B cell (primary cell): ENCODE measurements around the gene PRTFDC1. TPM values are rescaled to one million over a fixed set of nuclear protein-coding genes. Genes with fewer than 3 reads are reported as not detected.

Source experiments
- ATAC-seq: fragments of 200-7000 bp; cut with Tn5 transposase; one replicate; pipeline ENCODE4 v1.10.0; 2021; ENCODE audit warnings: low read depth, mild to moderate bottlenecking, moderate number of reproducible peaks, moderate library complexity
- CTCF ChIA-PET: fragments of 350-600 bp; sonication (Branson Sonifier 250); formaldehyde crosslinking; loops from one replicate; lab custom pipeline; 2021; ENCODE audit warnings: antibody characterized with exemption, inconsistent platforms; lab: Charles Lee
- POLR2A ChIA-PET: fragments of 350-600 bp; sonication (Branson Sonifier 250); formaldehyde crosslinking; loops from one replicate; lab custom pipeline; 2021; ENCODE audit warnings: antibody characterized with exemption; lab: Charles Lee
- DNase-seq: peaks from one replicate; pipeline ENCODE4 v3.0.0; 2013
- H2AFZ ChIP-seq: 2 replicates; pipeline ENCODE4 v1.6.1; 2012; ENCODE audit warnings: mild to moderate bottlenecking, low read depth, low read length; ENCODE audit not compliant: insufficient read depth, poor library complexity, severe bottlenecking
- H3K27ac ChIP-seq, 2 donors: 1 replicate in 1 of 2; 2 replicates in 1 of 2; pipeline ENCODE4 v1.5.1; 2012 to 2013; ENCODE audit warnings: low read length in 2 of 2, mild to moderate bottlenecking in 2 of 2, moderate library complexity in 1 of 2
- H3K27me3 ChIP-seq, 4 experiments: fragments of 200-600 bp in 1 of 4; sonication (generic) in 1 of 4; replicated peaks in 1 of 4; 1 replicate in 2 of 4; 2 replicates in 2 of 4; pipeline versions ENCODE4 v1.6.1 to v1.7.0; 2013 to 2016; ENCODE audit warnings: low read length in 3 of 4, mild to moderate bottlenecking in 2 of 4, mixed read lengths in 1 of 4, moderate library complexity in 1 of 4; ENCODE audit not compliant: insufficient read depth in 4 of 4, control insufficient read depth in 3 of 4; ENCODE audit errors: control extremely low read depth in 1 of 4
- H3K36me3 ChIP-seq, 2 experiments: replicated peaks in 1 of 2; 1 replicate in 1 of 2; 2 replicates in 1 of 2; pipeline versions ENCODE4 v1.6.1 to v1.7.1; 2013; ENCODE audit warnings: low read length in 1 of 2; ENCODE audit not compliant: insufficient read depth in 2 of 2, control insufficient read depth in 1 of 2; ENCODE audit errors: control extremely low read depth in 1 of 2, extremely low read depth in 1 of 2
- H3K4me1 ChIP-seq, 2 donors: fragments of 200-600 bp in 1 of 2; sonication (generic) in 1 of 2; 1 replicate in 1 of 2; 2 replicates in 1 of 2; pipeline versions ENCODE4 v1.5.1 to v1.6.1; 2013 to 2017; ENCODE audit warnings: low read length in 2 of 2; ENCODE audit not compliant: control insufficient read depth in 2 of 2, insufficient read depth in 2 of 2
- H3K4me2 ChIP-seq: replicated peaks from 2 replicates; pipeline ENCODE3; 2012; ENCODE audit warnings: mild to moderate bottlenecking, low read depth, low read length; ENCODE audit not compliant: poor library complexity, severe bottlenecking
- H3K4me3 ChIP-seq, 5 experiments: fragments of 200-600 bp in 1 of 5; sonication (generic) in 1 of 5; 1 replicate in 3 of 5; 2 replicates in 2 of 5; pipeline versions ENCODE4 v1.5.1 to v1.7.0; 2011 to 2016; ENCODE audit warnings: low read length in 4 of 5, mild to moderate bottlenecking in 4 of 5, low read depth in 2 of 5, control low read depth in 1 of 5, moderate library complexity in 1 of 5; ENCODE audit not compliant: insufficient read depth in 1 of 5; ENCODE audit errors: control extremely low read depth in 1 of 5, extremely low read depth in 1 of 5
- H3K79me2 ChIP-seq: fragments of 200-600 bp; sonication (generic); one replicate; pipeline ENCODE4 v1.6.0; 2016; ENCODE audit warnings: low read length; ENCODE audit not compliant: control insufficient read depth, insufficient read depth
- H3K9ac ChIP-seq: fragments of 200-600 bp; sonication (generic); 2 replicates; pipeline ENCODE4 v1.6.1; 2017; ENCODE audit warnings: mild to moderate bottlenecking, low read length, moderate library complexity
- H3K9me3 ChIP-seq, 3 donors: one replicate each; pipeline versions ENCODE4 v1.6.1 to v1.7.1; 2013; ENCODE audit warnings: low read length in 2 of 3; ENCODE audit not compliant: control insufficient read depth in 2 of 3, insufficient read depth in 1 of 3; ENCODE audit errors: control extremely low read depth in 1 of 3
- H4K20me1 ChIP-seq: 2 replicates; pipeline ENCODE4 v1.6.0; 2012; ENCODE audit warnings: mild to moderate bottlenecking, low read length; ENCODE audit not compliant: insufficient read depth, control insufficient read depth, poor library complexity, severe bottlenecking
- H3K27ac Mint-ChIP-seq: one replicate; pipeline ENCODE4 v1.8.0; 2021; ENCODE audit warnings: mixed read lengths
- H3K27me3 Mint-ChIP-seq: one replicate; pipeline ENCODE4 v1.8.0; 2021; ENCODE audit warnings: mixed read lengths
- H3K4me1 Mint-ChIP-seq: one replicate; pipeline ENCODE4 v1.8.0; 2021; ENCODE audit warnings: mixed read lengths
- H3K4me3 Mint-ChIP-seq: one replicate; pipeline ENCODE4 v1.8.0; 2021; ENCODE audit warnings: mixed read lengths
- H3K9me3 Mint-ChIP-seq: one replicate; pipeline ENCODE4 v1.8.0; 2022; ENCODE audit warnings: mixed read lengths; ENCODE audit not compliant: insufficient read depth
- CTCF ChIP-seq: fragments of 200-600 bp; IDR thresholded peaks from one replicate; pipeline ENCODE4 v1.8.0; 2022; ENCODE audit warnings: antibody characterized with exemption, mild to moderate bottlenecking
- EZH2 ChIP-seq: IDR thresholded peaks from 2 replicates; pipeline ENCODE4 v1.6.1; 2012; ENCODE audit warnings: borderline replicate concordance, low read depth, mild to moderate bottlenecking, moderate library complexity, low read length; ENCODE audit not compliant: insufficient read depth, poor library complexity, severe bottlenecking
- WGBS: methylation state at CpG from one replicate; pipeline ENCODE4 v1.1.5; 2013; ENCODE audit warnings: missing lambda C conversion rate; ENCODE audit not compliant: insufficient coverage; 5-methylcytosine and 5-hydroxymethylcytosine counted together
- intact Hi-C: fragments of 100-400 bp; cut with micrococcal nuclease; formaldehyde crosslinking; loops from one replicate; pipeline ENCODE4 v1.10.0; 2022
- polyA plus RNA-seq: library from polyadenylated mRNA; depleted of rRNA; stranded (reverse); fragments of >200 nt; gene quantifications from 2 replicates; pipeline ENCODE4 v1.2.3, GENCODE V29; 2012
- total RNA-seq, 2 donors: library from RNA; stranded (reverse); fragments of 120-200 nt in 1 of 2; gene quantifications; 1 replicate in 1 of 2; 2 replicates in 1 of 2; pipeline versions ENCODE4 v1.2.3 to v1.2.4, GENCODE V29; 2013 to 2022

PRTFDC1 gene
- total and polyA plus RNA-seq, 2 donors (not counting 1 experiment from before 2014, with no cell fraction given) = 0.63 TPM; not detected in 1

- H2AFZ ChIP-seq = no peak overlapping the region
- H3K4me3 ChIP-seq = no peak overlapping the region
- TF ChIP-seq CTCF (no peak), EZH2 (no peak)
- WGBS = 100% methylated on average over 2 of the region's 2 CpGs
- no peaks in the 10 kb centered on the region for H3K36me3 ChIP-seq
- Mint-ChIP-seq H3K27me3 (no peaks in the 10 kb centered on the region), H3K4me3 (no peak overlapping the region), H3K27ac (no peak overlapping the region), H3K9me3 (no peaks in the 10 kb centered on the region), H3K4me1 (peaks cover 29% of the 10 kb centered on the region)
- ChIA-PET POLR2A (no interaction called here), CTCF (no interaction called here)
- no peaks in the 10 kb centered on the region for H3K79me2 ChIP-seq
- ATAC-seq = no peak
- H3K9me3 ChIP-seq = no peaks in the 10 kb centered on the region
- no peaks in the 10 kb centered on the region for H3K27me3 ChIP-seq
- peaks cover 10 to 17% of the 10 kb centered on the region in 2 donors for H3K4me1 ChIP-seq
- H3K9ac ChIP-seq = no peak overlapping the region
- no peak for DNase-seq
- intact Hi-C loops = no loop called here
- H4K20me1 ChIP-seq = no peaks in the 10 kb centered on the region
- no peak overlapping the region for H3K27ac ChIP-seq
- H3K4me2 ChIP-seq = no peak overlapping the region
Observed at GRCh38 chr10:24893127-24893526, 59.3 kb downstream of the PRTFDC1 start.

- ChIA-PET POLR2A (no interaction called here), CTCF (no interaction called here)
- Mint-ChIP-seq H3K9me3 (no peaks in the 10 kb centered on the region), H3K27ac (no peak overlapping the region), H3K27me3 (no peaks in the 10 kb centered on the region), H3K4me3 (no peak overlapping the region), H3K4me1 (peaks cover 39% of the 10 kb centered on the region)
- no peak overlapping the region for H3K4me3 ChIP-seq
- H2AFZ ChIP-seq = no peak overlapping the region
- DNase-seq (no peak), ATAC-seq (no peak)
- no peaks in the 10 kb centered on the region for H4K20me1 ChIP-seq
- intact Hi-C loops = no loop called here
- WGBS = 100% methylated on average over 1 of the region's 1 CpG
- H3K36me3 ChIP-seq = no peaks in the 10 kb centered on the region
- no peak overlapping the region for H3K9ac ChIP-seq
- H3K27ac ChIP-seq = no peak overlapping the region
- no peaks in the 10 kb centered on the region for H3K27me3 ChIP-seq
- no peaks in the 10 kb centered on the region for H3K9me3 ChIP-seq
- H3K79me2 ChIP-seq = no peaks in the 10 kb centered on the region
- no peak for TF ChIP-seq CTCF
- no peak for TF ChIP-seq EZH2
- H3K4me1 ChIP-seq = peaks cover 19 to 28% of the 10 kb centered on the region in 2 donors
- no peak overlapping the region for H3K4me2 ChIP-seq
Observed at GRCh38 chr10:24891823-24892222, 60.6 kb downstream of the PRTFDC1 start.
